GM18519 (cell line): ENCODE measurements around the gene CSNK1D.
"Not testable (repeated sequence)": the region's sequence is repeated elsewhere in the genome, so short reads cannot be mapped to it uniquely, and the experiment has no call there.

Experiments
- ATAC-seq: cut with Tn5 transposase; IDR thresholded peaks from one replicate; pipeline ENCODE4 v1.9.1; 2021; ENCODE audit warnings: mild to moderate bottlenecking, moderate library complexity; ENCODE audit not compliant: unreplicated experiment, low FRiP score

CSNK1D gene

GRCh38 chr17:82276938-82277337 is 3.4 kb upstream of the CSNK1D start:
- no peak for ATAC-seq

GRCh38 chr17:82275326-82275725 is 1.8 kb upstream of the CSNK1D start:
- no peak for ATAC-seq

GRCh38 chr17:82274134-82275020 is 877 bp upstream of the CSNK1D start:
- ATAC-seq, result no peak

GRCh38 chr17:82272495-82273326 is 789 bp downstream of the CSNK1D start:
- no peak for ATAC-seq

GRCh38 chr17:82271401-82271800 is 2.1 kb downstream of the CSNK1D start:
- ATAC-seq, result no peak

- no peak for ATAC-seq
These were observed 2.8 kb downstream of the CSNK1D start for GRCh38 chr17:82270651-82271050.

GRCh38 chr17:82269882-82270500 is 3.5 kb downstream of the CSNK1D start:
- no peak for ATAC-seq

GRCh38 chr17:82269138-82269881 is 4.2 kb downstream of the CSNK1D start:
- ATAC-seq, result no peak

- ATAC-seq, result no peak
These were observed 5.7 kb downstream of the CSNK1D start for GRCh38 chr17:82267575-82268379.

GRCh38 chr17:82266142-82266541 is 7.4 kb downstream of the CSNK1D start:
- no peak for ATAC-seq

GRCh38 chr17:82263641-82264040 is 9.9 kb downstream of the CSNK1D start:
- ATAC-seq, result no peak

GRCh38 chr17:82262344-82262743 is 11.2 kb downstream of the CSNK1D start:
- ATAC-seq, result no peak

GRCh38 chr17:82259972-82260961 is 13.2 kb downstream of the CSNK1D start:
- not testable (repeated sequence) for ATAC-seq

- no peak for ATAC-seq
These were observed 14.9 kb downstream of the CSNK1D start for GRCh38 chr17:82258555-82258954.

- no peak for ATAC-seq
These were observed 16.0 kb downstream of the CSNK1D start for GRCh38 chr17:82257473-82257872.

- ATAC-seq, result no peak
These were observed 17.1 kb downstream of the CSNK1D start for GRCh38 chr17:82256242-82256885.

- no peak for ATAC-seq
These were observed 18.0 kb downstream of the CSNK1D start for GRCh38 chr17:82255402-82255972.

- not testable (repeated sequence) for ATAC-seq
These were observed 18.8 kb downstream of the CSNK1D start for GRCh38 chr17:82254746-82255145.
